Activated CD8-positive, alpha-beta T cell treated with anti-CD3 and anti-CD28 coated beads for 36 hours (primary cell): Measurements from ENCODE around the gene DDX56. TPM values are rescaled to one million over a fixed set of nuclear protein-coding genes. Genes with fewer than 3 reads are reported as not detected.

Experiments used
- ATAC-seq: fragments of 200-7000 bp; cut with Tn5 transposase; one replicate; pipeline ENCODE4 v1.10.0; 2021; ENCODE audit warnings: mild to moderate bottlenecking, moderate library complexity
- CTCF ChIA-PET: fragments of 350-600 bp; sonication (Branson Sonifier 250); formaldehyde crosslinking; loops from one replicate; lab custom pipeline; 2021; ENCODE audit warnings: antibody characterized with exemption; lab: Charles Lee
- POLR2A ChIA-PET: fragments of 350-600 bp; sonication (Branson Sonifier 250); formaldehyde crosslinking; loops from one replicate; lab custom pipeline; 2021; ENCODE audit warnings: antibody characterized with exemption; lab: Charles Lee
- DNase-seq: peaks from one replicate; pipeline ENCODE4 v3.0.0-alpha.2; 2020
- H3K27ac Mint-ChIP-seq: one replicate; pipeline ENCODE4 v1.8.0; 2021; ENCODE audit warnings: mild to moderate bottlenecking, mixed read lengths
- H3K27me3 Mint-ChIP-seq: one replicate; pipeline ENCODE4 v1.8.0; 2021; ENCODE audit warnings: mixed read lengths
- H3K36me3 Mint-ChIP-seq: one replicate; pipeline ENCODE4 v1.8.0; 2021; ENCODE audit warnings: low read depth, mixed read lengths
- H3K4me1 Mint-ChIP-seq: one replicate; pipeline ENCODE4 v1.8.0; 2021; ENCODE audit warnings: low read depth, mixed read lengths
- H3K4me3 Mint-ChIP-seq: one replicate; pipeline ENCODE4 v1.8.0; 2021; ENCODE audit warnings: mild to moderate bottlenecking, moderate library complexity, mixed read lengths
- H3K9me3 Mint-ChIP-seq: one replicate; pipeline ENCODE4 v1.8.0; 2021; ENCODE audit warnings: mixed read lengths
- intact Hi-C: fragments of 100-400 bp; cut with micrococcal nuclease; formaldehyde crosslinking; loops from one replicate; pipeline ENCODE4 v1.10.0; 2022
- total RNA-seq, 2 experiments: library from RNA; stranded (reverse); gene quantifications; one replicate each; pipeline ENCODE4 v1.2.3, GENCODE V29; 2021
- TF ChIP-seq, protein P1 (sequence below): fragments of 200-600 bp; IDR thresholded peaks from one replicate; pipeline ENCODE4 v1.8.0; 2022; ENCODE audit warnings: antibody characterized with exemption, mild to moderate bottlenecking

Gene DDX56
- total RNA-seq, 2 experiments from 2014 or later: 92.3 to 98.3 TPM

DNA sequence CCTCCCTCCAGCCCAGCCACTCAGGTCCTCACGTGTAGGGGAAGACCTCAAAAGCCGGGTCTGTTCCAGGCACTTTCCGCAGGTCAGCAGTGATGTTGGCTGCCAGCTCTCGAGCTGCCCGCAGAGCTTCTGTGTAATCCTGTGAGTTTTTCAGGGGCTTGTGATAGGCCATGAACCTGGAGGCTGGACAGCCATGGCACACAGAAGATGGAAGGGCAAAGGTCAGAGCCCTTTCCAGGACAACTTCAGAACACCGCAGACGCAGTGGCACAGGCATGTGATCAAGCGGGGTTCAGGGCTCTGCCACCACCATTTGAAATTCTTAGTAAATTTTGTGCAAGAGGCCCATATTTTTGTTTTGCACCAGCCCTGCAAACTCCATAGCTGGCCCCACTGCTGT lies 56.5 kb downstream of the DDX56 start:
- ChIA-PET CTCF (interaction anchor here (4.3 kb wide), 1 partner anchor 18 kb away, joined by 19 read pairs; no protein-coding TSS in a partner anchor), POLR2A (no interaction called here)
- Mint-ChIP-seq H3K4me1 (no peaks in the 10 kb centered on the region), H3K9me3 (no peaks in the 10 kb centered on the region), H3K27me3 (no peaks in the 10 kb centered on the region), H3K36me3 (no peaks in the 10 kb centered on the region), H3K27ac (no peak overlapping the region), H3K4me3 (no peak overlapping the region)
- DNase-seq: no peak
- TF ChIP-seq, protein P1, sequence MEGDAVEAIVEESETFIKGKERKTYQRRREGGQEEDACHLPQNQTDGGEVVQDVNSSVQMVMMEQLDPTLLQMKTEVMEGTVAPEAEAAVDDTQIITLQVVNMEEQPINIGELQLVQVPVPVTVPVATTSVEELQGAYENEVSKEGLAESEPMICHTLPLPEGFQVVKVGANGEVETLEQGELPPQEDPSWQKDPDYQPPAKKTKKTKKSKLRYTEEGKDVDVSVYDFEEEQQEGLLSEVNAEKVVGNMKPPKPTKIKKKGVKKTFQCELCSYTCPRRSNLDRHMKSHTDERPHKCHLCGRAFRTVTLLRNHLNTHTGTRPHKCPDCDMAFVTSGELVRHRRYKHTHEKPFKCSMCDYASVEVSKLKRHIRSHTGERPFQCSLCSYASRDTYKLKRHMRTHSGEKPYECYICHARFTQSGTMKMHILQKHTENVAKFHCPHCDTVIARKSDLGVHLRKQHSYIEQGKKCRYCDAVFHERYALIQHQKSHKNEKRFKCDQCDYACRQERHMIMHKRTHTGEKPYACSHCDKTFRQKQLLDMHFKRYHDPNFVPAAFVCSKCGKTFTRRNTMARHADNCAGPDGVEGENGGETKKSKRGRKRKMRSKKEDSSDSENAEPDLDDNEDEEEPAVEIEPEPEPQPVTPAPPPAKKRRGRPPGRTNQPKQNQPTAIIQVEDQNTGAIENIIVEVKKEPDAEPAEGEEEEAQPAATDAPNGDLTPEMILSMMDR: no peak
- intact Hi-C loops: no loop called here
- ATAC-seq: no peak

Other genes starting within 250 kb of the DDX56 start
- 1 to 10 TPM in 1 of 2 experiments, under 1 TPM in 1; 0.97 to 1.9 TPM for gene CAMK2B, start 248.3 kb downstream of the DDX56 start, total RNA-seq
- 100 to 1,000 TPM; 102 to 107 TPM for gene NUDCD3, start 83.2 kb downstream of the DDX56 start, total RNA-seq
- gene NPC1L1, start 32.6 kb downstream of the DDX56 start, total RNA-seq: under 1 TPM in 1 of 2 experiments, not detected in 1; 0.07 TPM
- gene TMED4, start 8.3 kb upstream of the DDX56 start, total RNA-seq: 10 to 100 TPM; 74.6 to 76.2 TPM
- gene OGDH, start 32.7 kb upstream of the DDX56 start, total RNA-seq: 10 to 100 TPM; 78.6 to 85.6 TPM
- gene ZMIZ2, start 174.9 kb upstream of the DDX56 start, total RNA-seq: 100 to 1,000 TPM; 131 to 134 TPM
- 1,000 to 10,000 TPM; 2,824 to 2,882 TPM for gene PPIA, start 222.8 kb upstream of the DDX56 start, total RNA-seq